Nephron progenitor cell (in vitro differentiated cells): ENCODE results near the gene PSMB11.

Experiments used
- DNase-seq: peaks from one replicate; pipeline ENCODE4 v3.0.0; 2021
- H3K27ac Mint-ChIP-seq: 2 replicates; pipeline ENCODE4 v1.8.0; 2021; ENCODE audit warnings: mild to moderate bottlenecking, moderate library complexity, mixed read lengths
- H3K27me3 Mint-ChIP-seq: 2 replicates; pipeline ENCODE4 v1.8.0; 2021; ENCODE audit warnings: mild to moderate bottlenecking, low read depth, mixed read lengths; ENCODE audit not compliant: poor library complexity
- H3K36me3 Mint-ChIP-seq: 2 replicates; pipeline ENCODE4 v1.8.0; 2021; ENCODE audit warnings: low read depth, mixed read lengths
- H3K4me1 Mint-ChIP-seq: 2 replicates; pipeline ENCODE4 v1.8.0; 2021; ENCODE audit warnings: mixed read lengths
- H3K4me3 Mint-ChIP-seq: 2 replicates; pipeline ENCODE4 v1.8.0; 2021; ENCODE audit warnings: mild to moderate bottlenecking, moderate library complexity, mixed read lengths
- H3K9me3 Mint-ChIP-seq: 2 replicates; pipeline ENCODE4 v1.8.0; 2021; ENCODE audit warnings: mild to moderate bottlenecking, moderate library complexity, mixed read lengths
- CTCF ChIP-seq: fragments of 200-600 bp; sonication (generic); IDR thresholded peaks from 2 replicates; pipeline ENCODE4 v1.5.0; 2021; ENCODE audit warnings: antibody characterized with exemption

Gene PSMB11

GRCh38 chr14:23057757-23058653 lies 16.0 kb downstream of the PSMB11 start:
- H3K27ac Mint-ChIP-seq = peak overlapping the region; percentile 90
- H3K9me3 Mint-ChIP-seq = no peaks in the 10 kb centered on the region

GRCh38 chr14:23058654-23059504 lies 16.9 kb downstream of the PSMB11 start:
- no peak for TF ChIP-seq CTCF
- Mint-ChIP-seq H3K4me3 (peak overlapping the region; percentile 86), H3K27ac (peak overlapping the region; percentile 70), H3K4me1 (peaks cover 64% of the 10 kb centered on the region), H3K9me3 (no peaks in the 10 kb centered on the region), H3K27me3 (no peaks in the 10 kb centered on the region), H3K36me3 (peaks cover 47% of the 10 kb centered on the region)
- DNase-seq = no peak

More at GRCh38 chr14:23057757-23058653, 16.0 kb downstream of the PSMB11 start:
- peak; percentile 91 for TF ChIP-seq CTCF
- H3K27me3 Mint-ChIP-seq = no peaks in the 10 kb centered on the region
- peak overlapping the region; percentile 86 for H3K4me3 Mint-ChIP-seq
- peak; percentile 95 for DNase-seq
- peaks cover 47% of the 10 kb centered on the region for H3K36me3 Mint-ChIP-seq
- peaks cover 67% of the 10 kb centered on the region for H3K4me1 Mint-ChIP-seq

DNA sequence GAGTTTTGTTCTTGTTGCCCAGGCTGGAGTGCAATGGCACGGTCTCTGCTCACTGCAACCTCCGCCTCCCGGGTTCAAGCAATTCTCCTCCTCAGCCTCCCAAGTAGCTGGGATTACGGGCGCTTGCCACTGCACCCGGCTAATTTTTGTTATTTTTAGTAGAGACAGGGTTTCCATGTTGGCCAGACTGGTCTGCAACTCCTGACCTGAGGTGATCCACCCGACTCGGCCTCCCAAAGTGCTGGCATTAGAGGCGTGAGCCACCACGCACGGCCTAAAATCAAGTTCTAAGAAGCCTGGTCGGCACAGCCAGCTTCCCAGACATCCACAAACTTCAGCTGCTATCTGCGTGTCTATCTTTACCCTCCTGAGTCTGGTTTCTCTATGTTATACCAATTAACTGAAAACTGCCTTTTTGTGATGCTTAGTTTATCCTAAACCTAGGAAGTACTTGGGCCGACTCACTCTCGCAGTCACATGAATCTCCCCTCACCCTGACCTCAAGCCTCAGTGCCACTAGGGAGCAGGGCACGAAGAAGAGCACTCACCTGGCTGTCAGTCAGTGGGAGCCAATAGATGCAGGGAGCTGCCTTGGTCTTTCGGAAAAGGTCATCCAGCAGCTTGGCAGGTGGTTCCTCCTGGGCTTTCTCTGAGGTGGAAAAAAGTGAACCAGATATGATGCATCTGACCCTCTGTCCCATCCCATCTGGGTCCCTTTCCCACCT lies 18.7 kb downstream of the PSMB11 start:
- H3K27ac Mint-ChIP-seq = peak overlapping the region; percentile 97
- TF ChIP-seq CTCF = no peak
- H3K27me3 Mint-ChIP-seq = no peaks in the 10 kb centered on the region
- no peak for DNase-seq
- H3K36me3 Mint-ChIP-seq = peaks cover 58% of the 10 kb centered on the region
- peak overlapping the region; percentile 52 for H3K4me3 Mint-ChIP-seq
- no peaks in the 10 kb centered on the region for H3K9me3 Mint-ChIP-seq
- peaks cover 55% of the 10 kb centered on the region for H3K4me1 Mint-ChIP-seq

DNA sequence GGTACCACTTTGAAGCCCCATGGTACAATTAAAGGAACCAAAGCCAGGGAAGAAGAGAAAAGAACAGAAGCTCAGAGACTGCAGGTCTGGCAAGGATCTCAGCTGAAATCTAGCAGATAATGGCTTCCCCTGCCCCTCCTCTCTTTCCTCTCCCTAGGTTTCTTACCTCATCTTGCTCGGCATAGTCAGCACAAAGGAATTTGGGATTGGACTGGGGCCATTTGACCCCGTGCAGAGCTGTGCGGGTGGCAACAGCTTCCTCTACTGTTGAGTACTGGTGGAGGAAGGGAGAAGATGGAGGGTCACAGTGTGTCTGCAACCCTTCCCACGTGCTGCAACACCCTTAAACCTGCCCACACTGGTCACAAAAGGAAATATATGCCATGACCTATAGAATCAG lies 20.0 kb downstream of the PSMB11 start:
- Mint-ChIP-seq H3K36me3 (peaks cover 71% of the 10 kb centered on the region), H3K9me3 (no peaks in the 10 kb centered on the region), H3K27ac (peak overlapping the region; percentile 98), H3K27me3 (no peaks in the 10 kb centered on the region), H3K4me1 (peaks cover 59% of the 10 kb centered on the region), H3K4me3 (no peak overlapping the region)
- DNase-seq = no peak
- no peak for TF ChIP-seq CTCF

DNA sequence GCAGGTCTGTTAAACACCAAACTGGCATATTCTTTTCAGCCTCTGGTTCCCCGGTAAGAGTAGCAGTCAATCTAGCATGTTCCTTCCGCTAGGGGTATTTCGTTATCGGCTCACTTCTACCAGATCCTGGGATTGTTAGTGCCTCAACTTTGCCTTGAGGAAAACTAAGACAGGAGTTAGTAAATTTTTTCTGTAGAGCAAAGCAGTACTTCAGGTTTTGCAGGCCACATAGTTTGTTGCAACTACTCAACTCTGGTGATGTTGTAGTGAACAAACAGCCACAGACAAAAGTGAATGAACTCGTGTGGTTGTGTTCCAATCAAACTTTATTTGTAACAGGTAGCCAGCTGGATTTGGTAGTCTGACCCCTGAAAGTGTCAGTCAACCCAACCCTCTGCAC lies 21.6 kb downstream of the PSMB11 start:
- TF ChIP-seq CTCF = no peak
- no peaks in the 10 kb centered on the region for H3K27me3 Mint-ChIP-seq
- peaks cover 60% of the 10 kb centered on the region for H3K4me1 Mint-ChIP-seq
- no peak for DNase-seq
- H3K27ac Mint-ChIP-seq = peak overlapping the region; percentile 81
- H3K36me3 Mint-ChIP-seq = peaks cover 80% of the 10 kb centered on the region
- H3K4me3 Mint-ChIP-seq = no peak overlapping the region
- H3K9me3 Mint-ChIP-seq = no peaks in the 10 kb centered on the region
